ENCODE measurements around the gene METTL25.

- no peak for TF ChIP-seq CTCF (IDR thresholded peaks at IDR 0.05)
- no peak for TF ChIP-seq POLR2A (IDR thresholded peaks at IDR 0.05)
Measured at GRCh38 chr12:82524641-82525040, 166.3 kb downstream of the METTL25 start.

Measured in adrenal gland (tissue), 5 donors.